Epithelial cell of proximal tubule (primary cell): Measurements from ENCODE around the gene ARL2BP. TPM values are rescaled to one million over a fixed set of nuclear protein-coding genes. Genes with fewer than 3 reads are reported as not detected.

Source experiments
- DNase-seq: peaks from one replicate; pipeline ENCODE4 v3.0.0-alpha.2; 2011; ENCODE audit warnings: low read depth
- H3K4me3 ChIP-seq: 2 replicates; pipeline ENCODE4 v1.5.1; 2011; ENCODE audit warnings: low read depth, mild to moderate bottlenecking, low read length
- CTCF ChIP-seq: conservative IDR thresholded peaks from 2 replicates; pipeline ENCODE4 v1.5.1; 2012; ENCODE audit warnings: low read depth, mild to moderate bottlenecking, low read length
- total RNA-seq: library from RNA; depleted of rRNA; stranded (reverse); fragments of >200 nt; gene quantifications from 2 replicates; pipeline ENCODE4 v1.2.3, GENCODE V29; 2015

Gene ARL2BP
- total RNA-seq, 1 donor from 2014 or later, result 44.6 TPM

GRCh38 chr16:57299009-57299718 is 54.1 kb downstream of the ARL2BP start:
- TF ChIP-seq CTCF, result no peak
- peak overlapping the region; percentile 62 for H3K4me3 ChIP-seq
- DNase-seq, result peak; percentile 67

- peak; percentile 83 for DNase-seq
- peak overlapping the region; percentile 62 for H3K4me3 ChIP-seq
- peak; percentile 24 for TF ChIP-seq CTCF
Measured at GRCh38 chr16:57299719-57300386, 54.8 kb downstream of the ARL2BP start.

- peak overlapping the region; percentile 62 for H3K4me3 ChIP-seq
- TF ChIP-seq CTCF, result peak; percentile 97
- DNase-seq, result peak; percentile 84
Measured at GRCh38 chr16:57300387-57301125, 55.5 kb downstream of the ARL2BP start.

- DNase-seq, result no peak
- no peak overlapping the region for H3K4me3 ChIP-seq
- TF ChIP-seq CTCF, result no peak
Measured at GRCh38 chr16:57301126-57301817, 56.2 kb downstream of the ARL2BP start.

Other genes starting within 250 kb of the ARL2BP start
- gene CPNE2, start 152.7 kb upstream of the ARL2BP start, total RNA-seq, result 44.9 and 50.2 TPM in 2 replicates
- 79.4 and 105 TPM in 2 replicates for gene PSME3IP1, start 59.2 kb upstream of the ARL2BP start, total RNA-seq
- 28.6 and 46.5 TPM in 2 replicates for gene RSPRY1, start 58.9 kb upstream of the ARL2BP start, total RNA-seq
- gene PLLP, start 39.4 kb downstream of the ARL2BP start, total RNA-seq, result 2.5 and 6.1 TPM in 2 replicates
- not detected in 2 replicates for gene CCL22, start 113.5 kb downstream of the ARL2BP start, total RNA-seq
- gene CX3CL1, start 127.2 kb downstream of the ARL2BP start, total RNA-seq, result 6.4 and 13.5 TPM in 2 replicates
- gene CCL17, start 159.5 kb downstream of the ARL2BP start, total RNA-seq, result not detected in 2 replicates
- gene CIAPIN1, start 202.1 kb downstream of the ARL2BP start, total RNA-seq, result 69.1 and 75.6 TPM in 2 replicates
- gene COQ9, start 202.2 kb downstream of the ARL2BP start, total RNA-seq, result 40.0 and 45.4 TPM in 2 replicates
- 64.5 and 140 TPM in 2 replicates for gene POLR2C, start 217.4 kb downstream of the ARL2BP start, total RNA-seq
- gene DOK4, start 241.2 kb downstream of the ARL2BP start, total RNA-seq, result 35.3 and 39.5 TPM in 2 replicates